Measurements from ENCODE around the gene C10orf88. TPM values are rescaled to one million over a fixed set of nuclear protein-coding genes. Genes with fewer than 3 reads are reported as not detected.
A peak's percentile ranks its signal among the peaks of the same experiment; 100 is the strongest.

The C10orf88 gene
- total RNA-seq, 3 donors from 2014 or later: 6.3 to 9.8 (median 9.6) TPM

GRCh38 chr10:122983898-122984297, 29.9 kb upstream of the C10orf88 start:
- Mint-ChIP-seq H3K27me3 (ENCODE audit: low read depth) (no peaks in the 10 kb centered on the region), H3K4me3 (no peak overlapping the region), H3K4me1 (ENCODE audit: low read depth) (peaks cover 14% of the 10 kb centered on the region), H3K9me3 (no peaks in the 10 kb centered on the region), H3K36me3 (ENCODE audit: insufficient read depth) (peaks cover 13% of the 10 kb centered on the region)
- DNase-seq (no peak), ATAC-seq (no peak)

DNA sequence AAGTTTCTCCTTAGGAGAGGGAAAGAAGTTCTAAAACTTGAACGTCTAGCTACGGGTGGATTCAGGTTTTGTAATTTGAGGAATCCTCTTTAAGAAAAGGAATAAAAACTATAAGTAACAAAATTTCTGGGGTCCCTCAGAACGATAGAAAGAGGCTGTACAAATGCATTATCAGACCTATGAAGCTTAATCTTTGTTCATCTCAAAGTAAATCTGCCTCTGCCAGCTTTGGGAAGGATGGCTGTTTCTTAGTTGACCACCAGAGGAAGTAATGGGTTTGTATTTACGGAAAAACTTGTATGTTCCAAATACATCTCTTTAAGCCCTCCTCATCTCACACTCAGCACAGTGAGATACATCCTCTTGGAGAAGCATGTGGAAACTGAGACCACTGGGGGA, 27.0 kb upstream of the C10orf88 start:
- Mint-ChIP-seq H3K36me3 (ENCODE audit: insufficient read depth) (peaks cover 7% of the 10 kb centered on the region), H3K4me1 (ENCODE audit: low read depth) (peaks cover 14% of the 10 kb centered on the region), H3K27me3 (ENCODE audit: low read depth) (no peaks in the 10 kb centered on the region), H3K9me3 (no peaks in the 10 kb centered on the region), H3K4me3 (peak overlapping the region; percentile 86)
- ATAC-seq (no peak), DNase-seq (no peak)

- ATAC-seq (peak; percentile 98), DNase-seq (peak; percentile 83)
- Mint-ChIP-seq H3K36me3 (ENCODE audit: insufficient read depth) (peaks cover 7% of the 10 kb centered on the region), H3K4me1 (ENCODE audit: low read depth) (peaks cover 14% of the 10 kb centered on the region), H3K4me3 (peak within 1 kb of the TSS; percentile 86), H3K9me3 (no peaks in the 10 kb centered on the region), H3K27me3 (ENCODE audit: low read depth) (peaks cover 3% of the 10 kb centered on the region)
These were observed 26.4 kb upstream of the C10orf88 start, which contains the start of gene PSTK for GRCh38 chr10:122980209-122981065. PSTK (plus strand) TSS chr10:122980401; CDS start chr10:122980480, 79 bp downstream.

DNA sequence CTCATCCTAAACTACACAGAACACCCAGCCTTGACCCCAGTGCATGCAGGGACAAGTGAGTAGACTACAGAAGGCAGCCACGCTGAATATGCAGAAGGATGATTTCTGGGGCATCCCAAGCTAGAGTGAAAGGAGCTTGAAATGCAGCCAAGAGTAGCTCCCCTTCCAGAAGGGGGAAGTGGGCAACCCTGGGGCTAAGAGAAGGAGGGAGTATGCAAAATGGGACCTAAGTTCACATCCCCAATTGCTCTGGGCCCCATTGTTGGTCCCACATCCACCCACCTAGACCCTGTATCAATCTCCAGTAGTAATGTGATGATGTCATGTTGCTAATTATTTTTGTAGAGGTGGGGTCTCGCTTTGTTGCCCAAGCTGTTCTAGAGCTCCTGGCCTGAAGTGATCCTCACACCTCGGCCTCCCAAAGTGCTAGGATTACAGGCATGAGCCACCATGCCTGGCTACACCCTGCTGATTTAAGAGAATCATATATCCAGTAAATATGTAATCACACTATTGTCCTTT, 20.6 kb upstream of the C10orf88 start:
- DNase-seq: no peak
- H3K27me3 Mint-ChIP-seq (ENCODE audit: low read depth): peaks cover 3% of the 10 kb centered on the region
- no peaks in the 10 kb centered on the region for H3K9me3 Mint-ChIP-seq
- peaks cover under 1% of the 10 kb centered on the region for H3K4me1 Mint-ChIP-seq (ENCODE audit: low read depth)
- no peak for ATAC-seq
- H3K36me3 Mint-ChIP-seq (ENCODE audit: insufficient read depth): no peaks in the 10 kb centered on the region
- no peak overlapping the region for H3K4me3 Mint-ChIP-seq

DNA sequence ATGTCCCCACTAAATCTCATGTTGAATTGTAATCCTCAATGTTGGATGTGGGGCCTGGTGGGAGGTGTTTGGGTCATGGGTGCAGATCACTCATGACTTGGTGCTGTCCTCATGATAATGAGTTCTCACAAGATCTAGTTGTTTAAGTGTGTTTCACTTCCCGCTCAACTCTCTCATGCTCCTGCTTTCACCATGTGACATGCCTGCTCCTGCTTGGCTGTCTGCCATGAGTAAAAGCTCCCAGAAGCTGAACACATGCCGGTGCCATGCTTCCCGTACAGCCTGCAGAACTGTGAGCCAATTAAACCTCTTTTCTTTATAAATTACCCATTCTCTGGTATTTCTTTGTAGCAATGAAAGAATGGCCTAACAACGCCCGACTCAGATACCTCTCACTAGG, 20.0 kb upstream of the C10orf88 start:
- DNase-seq: no peak
- ATAC-seq: no peak
- H3K9me3 Mint-ChIP-seq: peaks cover 5% of the 10 kb centered on the region
- no peak overlapping the region for H3K4me3 Mint-ChIP-seq
- H3K36me3 Mint-ChIP-seq (ENCODE audit: insufficient read depth): no peaks in the 10 kb centered on the region
- peaks cover 3% of the 10 kb centered on the region for H3K27me3 Mint-ChIP-seq (ENCODE audit: low read depth)
- no peaks in the 10 kb centered on the region for H3K4me1 Mint-ChIP-seq (ENCODE audit: low read depth)

DNA sequence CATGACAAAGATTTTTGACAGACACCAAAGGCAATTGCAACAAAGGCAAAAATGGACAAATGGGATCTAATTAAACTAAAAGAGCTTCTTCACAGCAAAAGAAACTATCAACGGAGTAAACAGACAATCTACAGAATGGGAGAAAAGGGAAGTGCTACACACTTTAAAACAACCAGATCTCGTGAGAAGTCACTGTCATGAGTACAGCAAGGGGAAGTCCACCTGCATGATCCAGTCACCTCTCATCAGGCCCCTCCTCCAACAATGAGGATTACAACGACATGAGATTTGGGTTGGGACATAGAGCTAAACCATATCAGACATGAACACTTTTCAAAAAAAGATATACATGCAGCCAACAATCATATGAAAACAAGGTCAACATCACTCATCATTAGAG, 14.7 kb upstream of the C10orf88 start:
- no peaks in the 10 kb centered on the region for H3K4me1 Mint-ChIP-seq (ENCODE audit: low read depth)
- peaks cover 35% of the 10 kb centered on the region for H3K9me3 Mint-ChIP-seq
- peaks cover 7% of the 10 kb centered on the region for H3K27me3 Mint-ChIP-seq (ENCODE audit: low read depth)
- H3K36me3 Mint-ChIP-seq (ENCODE audit: insufficient read depth): peaks cover 6% of the 10 kb centered on the region
- no peak for DNase-seq
- H3K4me3 Mint-ChIP-seq: no peak overlapping the region
- ATAC-seq: no peak

- Mint-ChIP-seq H3K4me3 (no peak overlapping the region), H3K4me1 (ENCODE audit: low read depth) (no peaks in the 10 kb centered on the region), H3K9me3 (peaks cover 35% of the 10 kb centered on the region), H3K36me3 (ENCODE audit: insufficient read depth) (peaks cover 6% of the 10 kb centered on the region), H3K27me3 (ENCODE audit: low read depth) (peaks cover 11% of the 10 kb centered on the region)
- no peak for DNase-seq
- no peak for ATAC-seq
These were observed 12.9 kb upstream of the C10orf88 start for GRCh38 chr10:122966879-122967278.

GRCh38 chr10:122962405-122962804, 8.4 kb upstream of the C10orf88 start:
- Mint-ChIP-seq H3K4me1 (ENCODE audit: low read depth) (no peaks in the 10 kb centered on the region), H3K9me3 (peaks cover 17% of the 10 kb centered on the region), H3K4me3 (no peak overlapping the region), H3K36me3 (ENCODE audit: insufficient read depth) (peaks cover 4% of the 10 kb centered on the region), H3K27me3 (ENCODE audit: low read depth) (peaks cover 12% of the 10 kb centered on the region)
- ATAC-seq (no peak), DNase-seq (no peak)

GRCh38 chr10:122957474-122957873, 3.4 kb upstream of the C10orf88 start:
- Mint-ChIP-seq H3K36me3 (ENCODE audit: insufficient read depth) (peaks cover 4% of the 10 kb centered on the region), H3K27me3 (ENCODE audit: low read depth) (peaks cover 7% of the 10 kb centered on the region), H3K9me3 (peaks cover 4% of the 10 kb centered on the region), H3K4me3 (no peak overlapping the region), H3K4me1 (ENCODE audit: low read depth) (peaks cover 18% of the 10 kb centered on the region)
- no peak for ATAC-seq
- no peak for DNase-seq

DNA sequence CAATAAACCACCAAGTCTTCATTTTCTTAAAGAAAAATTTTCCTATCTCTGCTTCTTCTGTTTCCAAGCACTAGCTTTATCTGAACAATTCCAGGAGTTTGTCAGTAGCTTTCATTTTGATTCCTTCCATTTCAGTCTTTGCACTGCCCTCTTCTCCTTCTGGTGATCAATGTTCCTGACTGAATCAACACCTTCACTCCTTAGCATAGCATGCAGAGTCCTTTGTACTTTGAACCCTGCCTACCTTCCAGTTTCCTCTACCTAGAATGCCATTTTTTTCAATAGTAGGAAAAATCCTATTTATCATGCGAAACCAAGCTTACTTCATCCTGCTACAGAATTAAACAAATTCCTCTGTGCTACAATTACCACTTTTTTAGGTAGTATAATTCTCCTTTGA, 1.9 kb upstream of the C10orf88 start:
- Mint-ChIP-seq H3K36me3 (ENCODE audit: insufficient read depth) (peaks cover 8% of the 10 kb centered on the region), H3K4me3 (no peak overlapping the region), H3K4me1 (ENCODE audit: low read depth) (peaks cover 24% of the 10 kb centered on the region), H3K27me3 (ENCODE audit: low read depth) (peaks cover 3% of the 10 kb centered on the region), H3K9me3 (peaks cover 4% of the 10 kb centered on the region)
- ATAC-seq (no peak), DNase-seq (no peak)

DNA sequence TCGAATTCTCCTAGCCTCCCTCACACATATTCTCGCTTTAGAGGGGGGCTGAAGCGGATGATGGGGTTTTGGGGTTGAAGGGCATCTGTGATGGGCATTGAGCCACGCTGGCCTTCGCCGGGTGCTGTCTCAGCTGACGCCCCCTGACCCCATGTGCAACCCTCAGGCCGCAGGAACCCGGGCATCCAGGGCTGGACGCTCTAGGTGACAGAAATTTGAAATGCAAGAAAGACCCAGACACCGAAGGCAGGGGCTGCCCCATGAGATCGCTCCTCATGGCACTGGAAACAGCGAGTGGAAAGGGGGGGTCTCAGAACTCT, 664 bp upstream of the C10orf88 start:
- Mint-ChIP-seq H3K36me3 (ENCODE audit: insufficient read depth) (peaks cover 11% of the 10 kb centered on the region), H3K27me3 (ENCODE audit: low read depth) (no peaks in the 10 kb centered on the region), H3K4me1 (ENCODE audit: low read depth) (peaks cover 29% of the 10 kb centered on the region), H3K4me3 (peak overlapping the region; percentile 87), H3K9me3 (peaks cover 4% of the 10 kb centered on the region)
- DNase-seq (no peak), ATAC-seq (no peak)

DNA sequence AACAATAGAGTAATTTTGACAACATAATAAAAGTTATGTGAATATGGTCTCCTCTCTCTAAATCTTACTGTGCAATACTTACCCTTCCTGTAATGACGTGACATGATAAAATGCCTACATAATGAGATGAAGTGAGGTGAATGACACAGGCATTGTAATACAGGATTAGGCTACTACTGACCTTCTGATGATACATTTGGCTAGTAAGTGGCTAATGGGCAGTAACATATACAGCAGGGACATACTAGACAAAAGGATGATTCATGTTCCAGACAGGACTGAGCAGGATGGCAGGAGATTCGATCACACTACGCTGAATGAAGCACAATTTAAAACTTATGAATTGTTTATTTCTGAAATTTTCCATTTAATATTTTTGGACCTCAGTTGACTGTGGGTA, 4.7 kb downstream of the C10orf88 start:
- peaks cover 36% of the 10 kb centered on the region for H3K36me3 Mint-ChIP-seq (ENCODE audit: insufficient read depth)
- H3K4me1 Mint-ChIP-seq (ENCODE audit: low read depth): peaks cover 23% of the 10 kb centered on the region
- H3K9me3 Mint-ChIP-seq: peaks cover 3% of the 10 kb centered on the region
- no peak for DNase-seq
- no peak for ATAC-seq
- no peaks in the 10 kb centered on the region for H3K27me3 Mint-ChIP-seq (ENCODE audit: low read depth)
- no peak overlapping the region for H3K4me3 Mint-ChIP-seq

GRCh38 chr10:122939856-122940543, 14.0 kb downstream of the C10orf88 start:
- peaks cover 28% of the 10 kb centered on the region for H3K36me3 Mint-ChIP-seq (ENCODE audit: insufficient read depth)
- no peak for ATAC-seq
- no peaks in the 10 kb centered on the region for H3K4me1 Mint-ChIP-seq (ENCODE audit: low read depth)
- no peak overlapping the region for H3K4me3 Mint-ChIP-seq
- H3K27me3 Mint-ChIP-seq (ENCODE audit: low read depth): no peaks in the 10 kb centered on the region
- DNase-seq: no peak
- no peaks in the 10 kb centered on the region for H3K9me3 Mint-ChIP-seq

DNA sequence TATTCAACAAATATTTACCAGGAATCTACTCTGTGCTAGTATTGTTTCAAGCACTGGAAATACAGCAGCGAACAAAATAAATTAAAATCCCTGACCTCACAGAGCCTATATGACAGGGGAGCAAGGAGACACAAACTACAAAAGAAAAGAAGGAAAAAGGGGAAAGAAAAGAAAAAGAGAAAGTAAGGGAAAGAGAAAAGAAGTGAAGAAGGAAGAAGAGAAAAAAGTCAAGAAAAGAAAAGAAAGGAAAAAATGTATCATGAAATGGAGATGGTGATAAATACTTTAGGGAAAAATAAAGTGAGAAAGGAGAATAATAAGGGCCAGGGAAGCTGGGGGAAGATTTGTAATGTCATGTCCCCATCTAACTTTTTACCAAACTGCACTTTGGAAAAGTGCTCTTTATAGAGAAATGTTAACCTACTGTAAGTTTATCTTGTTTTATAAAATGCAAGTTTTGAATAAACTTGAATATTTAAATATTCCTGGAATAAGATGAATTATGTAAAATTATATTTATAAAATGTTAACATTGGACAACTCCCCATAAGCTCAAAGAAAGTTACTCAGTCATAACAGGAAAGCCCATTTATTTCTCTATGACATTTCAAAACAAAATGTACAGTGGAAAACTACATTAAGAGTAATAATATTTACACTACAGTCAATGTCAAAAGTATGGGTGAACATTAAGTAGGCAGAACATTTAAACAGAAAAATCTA, 14.7 kb downstream of the C10orf88 start:
- ATAC-seq (no peak), DNase-seq (no peak)
- Mint-ChIP-seq H3K27me3 (ENCODE audit: low read depth) (no peaks in the 10 kb centered on the region), H3K9me3 (no peaks in the 10 kb centered on the region), H3K4me3 (no peak overlapping the region), H3K36me3 (ENCODE audit: insufficient read depth) (peaks cover 31% of the 10 kb centered on the region), H3K4me1 (ENCODE audit: low read depth) (no peaks in the 10 kb centered on the region)

Data from activated T-cell treated with anti-CD3 and anti-CD28 coated beads, Interleukin-2, amount 50 U/mL, for 4 hours (primary cell).